Cardiac fibroblast (primary cell): ENCODE measurements around the gene CNN2.

Source experiments
- DNase-seq, 2 donors: peaks; one replicate each; pipeline versions ENCODE4 v3.0.0 to v3.0.0-alpha.2; 2010; ENCODE audit warnings: low read depth in 2 of 2
- H3K4me3 ChIP-seq, 2 donors: replicated peaks in 1 of 2; 1 replicate in 1 of 2; 2 replicates in 1 of 2; pipeline ENCODE4 v1.5.1; 2011; ENCODE audit warnings: low read depth in 2 of 2, low read length in 2 of 2, mild to moderate bottlenecking in 2 of 2, moderate library complexity in 1 of 2
- TF ChIP-seq, protein P1 (sequence below): IDR thresholded peaks from one replicate; pipeline ENCODE4 v1.5.1; 2011; ENCODE audit warnings: low read depth, mild to moderate bottlenecking, low read length, inconsistent platforms

CNN2 gene

DNA sequence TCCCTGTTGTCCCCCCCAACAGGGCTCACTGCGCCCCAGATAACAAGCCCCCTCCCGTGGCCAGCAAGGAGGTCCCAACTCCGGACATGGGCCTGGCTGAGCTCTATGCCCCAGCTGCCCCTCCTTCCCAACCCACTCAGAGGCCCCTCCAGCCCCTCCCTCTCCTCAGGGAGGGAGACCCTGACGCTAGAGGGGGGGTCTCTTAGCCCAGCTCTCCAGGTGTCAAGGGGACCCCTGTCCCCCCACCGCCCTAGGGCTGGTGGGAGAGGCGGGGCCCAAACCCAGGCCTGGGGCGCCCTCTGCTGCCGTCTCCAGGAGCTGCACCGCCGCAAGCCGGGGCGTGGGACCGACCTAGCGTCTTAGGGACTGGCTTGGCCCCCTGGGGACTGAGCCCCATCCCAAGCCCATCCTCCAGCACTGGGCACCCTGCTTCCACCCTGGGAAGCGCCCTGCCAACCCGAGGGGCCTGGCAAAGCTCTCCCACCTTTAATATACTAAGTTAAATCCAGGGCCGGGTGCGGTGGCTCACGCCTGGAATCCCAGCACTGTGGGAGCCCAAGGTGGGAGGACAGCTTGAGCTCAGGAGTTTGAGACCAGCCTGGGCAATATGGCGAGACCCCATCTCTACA, 24.8 kb upstream of the CNN2 start:
- peak in 1 of 2 donors; percentile 38 for DNase-seq
- TF ChIP-seq, protein P1, sequence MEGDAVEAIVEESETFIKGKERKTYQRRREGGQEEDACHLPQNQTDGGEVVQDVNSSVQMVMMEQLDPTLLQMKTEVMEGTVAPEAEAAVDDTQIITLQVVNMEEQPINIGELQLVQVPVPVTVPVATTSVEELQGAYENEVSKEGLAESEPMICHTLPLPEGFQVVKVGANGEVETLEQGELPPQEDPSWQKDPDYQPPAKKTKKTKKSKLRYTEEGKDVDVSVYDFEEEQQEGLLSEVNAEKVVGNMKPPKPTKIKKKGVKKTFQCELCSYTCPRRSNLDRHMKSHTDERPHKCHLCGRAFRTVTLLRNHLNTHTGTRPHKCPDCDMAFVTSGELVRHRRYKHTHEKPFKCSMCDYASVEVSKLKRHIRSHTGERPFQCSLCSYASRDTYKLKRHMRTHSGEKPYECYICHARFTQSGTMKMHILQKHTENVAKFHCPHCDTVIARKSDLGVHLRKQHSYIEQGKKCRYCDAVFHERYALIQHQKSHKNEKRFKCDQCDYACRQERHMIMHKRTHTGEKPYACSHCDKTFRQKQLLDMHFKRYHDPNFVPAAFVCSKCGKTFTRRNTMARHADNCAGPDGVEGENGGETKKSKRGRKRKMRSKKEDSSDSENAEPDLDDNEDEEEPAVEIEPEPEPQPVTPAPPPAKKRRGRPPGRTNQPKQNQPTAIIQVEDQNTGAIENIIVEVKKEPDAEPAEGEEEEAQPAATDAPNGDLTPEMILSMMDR: peak; percentile 87
- H3K4me3 ChIP-seq: no peak overlapping the region

DNA sequence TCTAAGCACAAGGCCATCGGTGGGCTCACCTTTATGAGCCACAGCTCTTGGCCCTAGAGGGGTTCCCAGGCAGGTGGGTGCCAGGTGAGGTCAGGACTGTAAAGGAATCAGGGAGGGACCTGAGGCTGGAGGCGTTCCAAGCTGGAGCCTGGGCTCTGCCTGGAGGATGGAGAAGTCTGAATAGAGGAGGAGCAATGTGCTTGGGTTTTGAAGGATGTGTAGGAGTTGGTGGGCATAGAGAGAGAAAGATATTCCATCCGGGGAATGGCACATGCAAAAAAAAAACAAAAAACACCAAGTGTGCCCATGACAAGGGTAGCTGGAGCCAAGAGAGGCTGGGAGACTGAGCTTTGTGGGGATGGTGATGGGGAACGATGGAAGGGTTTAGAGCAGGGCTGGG, 23.8 kb upstream of the CNN2 start:
- no peak for DNase-seq
- no peak overlapping the region for H3K4me3 ChIP-seq
- TF ChIP-seq, protein P1: no peak

DNA sequence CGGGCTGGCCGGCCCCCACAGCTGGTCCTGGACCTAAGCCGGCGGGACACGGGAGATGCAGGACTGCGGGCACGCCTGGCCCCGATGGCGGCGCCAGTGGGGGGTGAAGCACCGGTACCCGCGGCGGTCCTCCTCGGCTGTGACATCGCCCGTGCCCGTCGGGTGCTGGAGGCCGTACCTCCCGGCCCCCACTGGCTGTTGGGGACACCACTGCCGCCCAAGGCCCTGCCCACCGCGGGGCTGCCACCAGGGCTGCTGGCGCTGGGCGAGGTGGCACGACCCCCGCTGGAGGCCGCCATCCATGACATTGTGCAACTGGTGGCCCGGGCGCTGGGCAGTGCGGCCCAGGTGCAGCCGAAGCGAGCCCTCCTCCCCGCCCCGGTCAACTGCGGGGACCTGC, 23.1 kb upstream of the CNN2 start:
- no peak for DNase-seq
- H3K4me3 ChIP-seq: no peak overlapping the region
- TF ChIP-seq, protein P1: no peak

DNA sequence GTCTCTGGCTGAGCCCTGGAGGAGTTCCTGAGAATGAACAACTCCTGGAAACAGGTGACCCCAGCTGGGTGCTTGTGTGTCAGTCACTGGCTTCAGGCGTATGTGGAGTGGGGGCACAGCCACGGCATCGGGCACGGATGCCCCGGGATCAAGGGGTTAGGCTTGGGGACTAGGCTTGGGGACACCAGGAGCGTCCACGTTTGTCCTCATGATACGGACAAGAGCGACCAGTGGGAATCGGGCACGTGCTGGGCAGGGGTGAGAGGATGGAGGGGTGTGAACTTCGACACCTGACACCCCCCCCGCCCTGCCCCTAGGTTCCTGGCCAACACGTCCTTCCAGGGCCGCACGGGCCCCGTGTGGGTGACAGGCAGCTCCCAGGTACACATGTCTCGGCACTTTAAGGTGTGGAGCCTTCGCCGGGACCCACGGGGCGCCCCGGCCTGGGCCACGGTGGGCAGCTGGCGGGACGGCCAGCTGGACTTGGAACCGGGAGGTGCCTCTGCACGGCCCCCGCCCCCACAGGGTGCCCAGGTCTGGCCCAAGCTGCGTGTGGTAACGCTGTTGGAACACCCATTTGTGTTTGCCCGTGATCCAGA, 22.1 kb upstream of the CNN2 start:
- TF ChIP-seq, protein P1: no peak
- no peak for DNase-seq
- H3K4me3 ChIP-seq: no peak overlapping the region

DNA sequence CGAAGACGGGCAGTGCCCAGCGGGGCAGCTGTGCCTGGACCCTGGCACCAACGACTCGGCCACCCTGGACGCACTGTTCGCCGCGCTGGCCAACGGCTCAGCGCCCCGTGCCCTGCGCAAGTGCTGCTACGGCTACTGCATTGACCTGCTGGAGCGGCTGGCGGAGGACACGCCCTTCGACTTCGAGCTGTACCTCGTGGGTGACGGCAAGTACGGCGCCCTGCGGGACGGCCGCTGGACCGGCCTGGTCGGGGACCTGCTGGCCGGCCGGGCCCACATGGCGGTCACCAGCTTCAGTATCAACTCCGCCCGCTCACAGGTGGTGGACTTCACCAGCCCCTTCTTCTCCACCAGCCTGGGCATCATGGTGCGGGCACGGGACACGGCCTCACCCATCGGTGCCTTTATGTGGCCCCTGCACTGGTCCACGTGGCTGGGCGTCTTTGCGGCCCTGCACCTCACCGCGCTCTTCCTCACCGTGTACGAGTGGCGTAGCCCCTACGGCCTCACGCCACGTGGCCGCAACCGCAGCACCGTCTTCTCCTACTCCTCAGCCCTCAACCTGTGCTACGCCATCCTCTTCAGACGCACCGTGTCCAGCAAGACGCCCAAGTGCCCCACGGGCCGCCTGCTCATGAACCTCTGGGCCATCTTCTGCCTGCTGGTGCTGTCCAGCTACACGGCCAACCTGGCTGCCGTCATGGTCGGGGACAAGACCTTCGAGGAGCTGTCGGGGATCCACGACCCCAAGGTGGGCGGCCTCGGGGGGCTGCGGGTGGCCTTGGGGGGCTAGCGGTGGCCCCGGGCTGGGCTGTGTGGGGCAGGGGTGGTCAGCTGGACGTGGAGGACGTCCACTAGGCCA, 21.4 kb upstream of the CNN2 start:
- H3K4me3 ChIP-seq: no peak overlapping the region
- TF ChIP-seq, protein P1: no peak
- DNase-seq: no peak

DNA sequence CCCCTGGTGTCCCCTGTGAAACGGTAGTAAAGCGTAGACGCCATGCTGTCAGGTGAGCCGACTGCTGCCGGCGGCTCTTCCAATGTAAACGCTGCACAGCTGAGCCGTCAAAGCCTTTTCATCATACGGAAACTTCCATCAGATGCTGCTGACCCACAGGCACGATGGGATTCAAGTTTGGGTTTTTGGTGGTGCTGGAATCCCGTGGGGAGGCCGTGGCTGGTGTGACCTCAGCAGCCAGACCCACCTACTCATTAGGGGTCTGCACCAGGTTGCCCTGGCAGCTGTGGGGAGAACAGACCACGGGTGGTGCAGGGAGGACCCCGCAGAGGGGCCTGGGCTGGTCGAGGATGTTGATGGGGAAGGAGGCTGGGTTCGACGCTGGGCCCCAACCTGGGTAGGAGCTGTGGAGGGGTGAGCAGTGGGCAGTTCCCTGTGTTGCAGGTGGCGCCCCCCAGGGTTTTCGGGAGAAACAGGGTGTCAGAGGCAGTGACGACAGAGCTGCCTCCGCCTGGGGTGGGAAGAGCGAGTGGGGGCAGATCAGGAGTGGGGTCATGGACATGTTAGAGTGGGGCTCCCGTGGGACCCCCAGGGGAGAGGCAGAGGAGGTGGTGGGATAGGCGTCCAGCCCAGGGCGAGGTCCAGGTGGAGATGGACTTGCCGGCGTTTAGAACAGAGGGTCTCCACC, 19.6 kb upstream of the CNN2 start:
- no peak for DNase-seq
- no peak overlapping the region for H3K4me3 ChIP-seq
- TF ChIP-seq, protein P1: no peak
